T-helper 1 cell treated with Interleukin-12 subunit alpha and Interleukin-12 subunit beta and Interleukin-4 antibody, amounts not matched to agents 30 ng/mL and 1 ng/mL, for 36 hours (primary cell): ENCODE measurements around the gene CAP2. TPM values are rescaled to one million over a fixed set of nuclear protein-coding genes. Genes with fewer than 3 reads are reported as not detected.
"Not testable (repeated sequence)": the region's sequence is repeated elsewhere in the genome, so short reads cannot be mapped to it uniquely, and the experiment has no call there.

Experiments used
- intact Hi-C: fragments of 100-400 bp; cut with micrococcal nuclease; formaldehyde crosslinking; loops from one replicate; pipeline ENCODE4 v1.15.1; 2024
- total RNA-seq: library from RNA; stranded (reverse); gene quantifications from 2 replicates; pipeline ENCODE4 v1.2.3, GENCODE V29; 2022

CAP2 gene
- total RNA-seq, 1 donor from 2014 or later: not detected

DNA sequence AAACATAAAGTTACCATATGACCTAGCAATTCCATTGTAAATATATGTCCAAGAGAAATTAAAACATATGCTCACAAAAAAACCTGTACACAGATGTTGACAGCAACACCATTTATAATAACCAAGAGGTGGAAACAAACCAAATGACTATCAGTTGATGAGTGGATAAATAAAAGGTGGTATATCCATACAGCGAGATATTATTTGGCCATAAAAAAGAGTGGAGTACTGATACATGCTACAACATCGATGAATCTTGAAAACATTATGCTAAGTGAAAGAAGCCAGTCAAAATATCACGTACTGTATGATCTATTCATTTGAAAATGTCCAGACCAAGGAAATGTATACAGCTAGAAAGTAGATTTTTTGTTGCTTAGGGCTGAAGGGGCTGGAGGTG is 2.9 kb downstream of the CAP2 start:
- intact Hi-C loops: no loop called here

DNA sequence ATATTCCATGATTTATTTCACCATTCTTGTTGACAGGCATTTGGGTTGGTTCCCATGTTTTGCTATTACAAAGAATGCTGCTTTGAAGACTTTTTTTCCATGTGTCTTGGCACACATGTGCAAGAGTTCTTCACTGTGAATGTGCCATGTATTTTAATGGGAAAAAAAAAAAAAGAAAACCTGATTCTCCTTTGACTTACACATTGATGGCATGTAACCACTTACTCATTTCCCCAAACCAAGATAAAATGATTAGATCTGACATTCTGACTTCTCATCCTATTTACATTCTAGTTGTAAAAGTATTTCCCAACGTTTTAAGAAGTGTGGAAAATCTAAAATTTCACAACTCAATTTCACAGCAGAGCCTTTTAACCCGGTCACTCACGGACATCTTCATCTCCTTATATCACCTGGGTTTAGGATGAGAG is 4.4 kb downstream of the CAP2 start:
- intact Hi-C loops: no loop called here

DNA sequence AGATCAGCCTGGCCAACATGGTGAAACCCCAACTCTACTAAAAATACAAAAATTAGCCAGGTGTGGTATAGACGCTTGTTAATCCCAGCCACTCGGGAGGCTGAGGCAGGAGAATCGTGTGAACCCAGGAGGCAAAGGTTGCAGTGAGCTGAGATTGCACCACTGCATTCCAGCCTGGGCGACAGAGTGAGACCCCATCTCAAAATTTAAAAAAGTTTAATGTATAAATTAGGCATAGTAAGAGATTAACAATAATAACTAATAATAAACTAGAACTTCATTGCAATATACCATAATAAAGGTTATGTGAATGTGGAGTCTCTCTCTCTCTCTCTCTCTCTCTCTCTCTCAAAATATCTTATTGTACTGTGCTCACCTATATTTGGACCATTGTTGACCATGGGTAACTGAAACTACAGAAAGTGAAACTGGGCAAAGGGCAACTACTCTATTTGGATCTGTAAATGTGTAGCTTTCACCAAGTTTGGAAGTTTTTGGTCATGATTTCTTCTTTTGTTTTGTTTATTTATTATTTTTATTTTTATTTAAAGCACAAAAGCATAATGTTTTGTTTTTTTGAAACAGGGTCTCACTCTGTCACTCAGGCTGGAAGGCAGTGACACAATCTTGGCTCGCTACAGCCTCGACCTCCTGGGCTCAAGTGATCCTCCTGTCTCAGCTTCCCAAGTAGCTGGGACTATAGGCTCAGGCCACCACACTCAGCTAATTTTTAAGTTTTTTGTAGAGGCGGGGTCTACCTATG is 12.0 kb downstream of the CAP2 start:
- intact Hi-C loops: not testable (repeated sequence)

DNA sequence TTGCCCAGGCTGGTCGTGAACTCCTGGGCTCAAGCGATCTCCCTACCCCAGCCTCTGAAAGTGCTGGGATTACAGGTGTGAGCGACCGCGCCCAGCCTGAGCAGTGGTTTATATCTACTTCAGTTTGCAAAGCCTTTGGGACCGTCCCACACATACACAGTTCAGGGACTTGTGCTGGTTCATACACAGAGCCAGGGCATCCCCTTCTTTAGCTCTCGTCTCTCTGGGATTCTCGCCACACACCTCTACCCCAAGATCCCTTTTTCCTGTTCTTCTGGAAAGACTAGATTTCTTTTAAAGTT is 12.5 kb downstream of the CAP2 start:
- intact Hi-C loops: no loop called here

DNA sequence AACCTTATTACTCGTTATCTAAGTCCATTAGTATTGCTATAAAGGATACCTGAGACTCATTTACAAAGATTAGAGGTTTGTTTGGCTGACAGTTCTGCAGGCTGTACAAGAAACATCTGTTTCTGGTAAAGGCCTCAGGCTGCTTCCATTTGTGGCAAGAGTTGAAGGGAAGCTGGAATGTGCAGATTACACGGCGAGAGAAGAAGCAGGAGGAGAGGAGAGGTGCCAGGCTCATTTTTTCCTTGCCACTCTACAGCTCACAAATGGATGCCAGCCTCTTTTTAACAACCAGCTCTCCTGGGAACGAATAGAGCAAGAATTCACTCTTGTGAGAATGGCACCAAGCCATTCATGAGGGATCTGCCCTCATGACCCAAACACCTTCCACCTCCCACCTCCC is 14.7 kb downstream of the CAP2 start:
- intact Hi-C loops: no loop called here

DNA sequence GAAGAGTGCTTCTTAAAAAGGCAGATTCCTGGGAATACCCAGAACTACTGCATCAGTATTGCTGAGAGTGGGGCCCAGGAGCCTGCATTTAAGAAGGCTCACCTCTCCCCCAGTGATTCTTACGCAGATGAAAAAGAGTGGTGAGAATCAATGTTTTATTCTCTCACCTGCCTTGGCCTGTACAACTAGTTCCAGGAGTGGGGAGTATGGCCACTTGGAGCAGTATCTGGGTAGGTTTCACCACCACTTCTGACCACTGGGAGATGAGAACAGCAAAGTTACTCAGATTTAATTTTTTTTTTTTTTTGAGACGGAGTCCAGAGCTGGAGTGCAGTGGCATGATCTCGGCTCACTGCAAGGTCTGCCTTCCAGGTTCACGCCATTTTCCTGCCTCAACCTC is 16.9 kb downstream of the CAP2 start:
- intact Hi-C loops: no loop called here

DNA sequence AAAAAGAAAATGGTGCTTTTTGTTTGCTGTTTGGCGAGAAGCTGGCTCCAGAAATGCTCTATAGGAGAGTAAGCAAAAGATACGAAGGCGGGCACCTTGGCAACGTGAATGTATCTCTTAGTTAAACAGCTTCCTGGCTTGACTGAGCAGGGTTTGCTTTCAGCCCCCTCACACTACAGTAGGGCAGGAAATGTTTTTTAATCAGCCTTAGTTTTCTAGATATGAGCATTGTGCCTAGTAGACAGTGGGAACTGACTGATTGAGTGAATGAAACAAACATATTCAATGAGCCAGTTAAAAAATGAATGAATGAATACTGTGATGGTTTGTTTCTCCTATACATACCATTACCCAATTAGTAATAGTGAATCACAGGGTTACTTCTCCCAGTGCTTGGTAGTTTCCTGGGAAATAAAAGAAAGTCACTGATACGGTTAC is 19.9 kb downstream of the CAP2 start:
- intact Hi-C loops: no loop called here

DNA sequence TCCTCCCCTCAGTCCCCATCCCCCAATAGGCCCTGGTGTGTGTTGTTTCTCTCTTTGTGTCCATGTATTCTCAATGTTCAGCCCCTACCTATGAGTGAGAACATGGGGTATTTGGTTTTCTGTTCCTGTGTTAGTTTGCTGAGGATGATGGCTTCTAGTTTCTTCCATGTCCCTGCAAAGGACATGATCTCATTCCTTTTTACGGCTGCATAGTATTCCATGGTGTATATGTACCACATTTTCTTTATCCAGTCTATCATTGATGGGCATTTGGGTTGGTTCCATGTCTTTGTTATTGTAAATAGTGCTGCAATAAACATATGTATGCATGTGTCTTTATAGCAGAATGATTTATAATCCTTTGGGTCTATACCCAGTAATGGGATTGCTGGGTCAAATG is 21.0 kb downstream of the CAP2 start:
- intact Hi-C loops: not testable (repeated sequence)

DNA sequence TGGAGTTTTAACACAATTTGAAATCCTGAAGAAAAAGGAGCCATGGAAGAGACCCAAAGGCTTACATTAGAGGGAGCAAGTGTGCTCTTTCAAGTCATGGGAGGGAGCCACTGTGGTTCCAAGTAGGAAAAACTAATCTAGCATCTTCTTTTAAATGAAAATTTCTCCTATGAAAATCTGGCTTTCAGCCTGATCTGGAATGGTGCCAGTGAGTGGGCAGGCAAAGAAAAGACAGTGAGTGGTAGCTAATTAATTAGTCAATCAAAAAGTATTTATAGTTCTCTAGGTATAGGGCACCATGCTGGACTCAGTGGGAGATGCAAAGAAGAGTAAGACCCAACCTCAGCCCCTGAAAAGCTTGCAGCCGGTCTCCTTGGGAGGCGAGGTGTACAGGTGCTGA is 21.9 kb downstream of the CAP2 start:
- intact Hi-C loops: no loop called here

DNA sequence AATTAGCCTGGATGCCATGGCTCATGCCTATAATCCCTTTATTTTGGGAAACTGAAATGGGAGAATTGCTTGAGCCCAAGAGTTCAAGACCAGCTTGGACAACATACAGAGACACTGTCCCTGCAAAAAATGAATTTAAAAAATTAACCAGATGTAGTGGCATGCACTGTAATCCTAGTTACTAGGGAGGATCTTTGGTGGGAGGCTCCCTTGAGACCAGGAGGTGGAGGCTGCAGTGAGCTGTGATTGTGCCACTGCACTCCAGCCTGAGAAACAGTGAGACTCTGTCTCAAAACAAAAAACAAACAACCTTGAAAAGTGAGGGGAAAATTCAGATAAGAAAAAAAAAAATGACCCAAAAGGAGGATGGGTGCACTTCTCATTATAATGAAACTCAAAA is 23.4 kb downstream of the CAP2 start:
- intact Hi-C loops: no loop called here

DNA sequence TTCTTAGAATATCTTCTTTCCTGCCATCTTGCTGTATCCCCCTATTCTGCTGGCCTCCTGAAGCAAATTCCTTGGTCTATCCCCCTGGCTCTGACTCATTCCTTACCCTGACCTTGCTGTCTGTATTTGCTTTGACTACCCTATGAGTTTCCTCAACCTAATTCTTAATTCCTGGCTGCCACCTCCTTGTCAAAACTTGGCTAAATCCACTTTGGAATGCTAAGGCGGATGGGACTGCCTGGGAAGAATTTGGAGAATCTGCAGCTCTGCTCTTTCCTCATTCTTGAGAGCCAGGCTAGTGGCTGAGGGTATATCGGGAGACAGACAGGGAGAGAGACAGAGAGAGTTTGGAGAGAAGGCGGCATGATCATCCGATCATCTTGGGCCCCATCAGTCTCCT is 24.4 kb downstream of the CAP2 start:
- intact Hi-C loops: no loop called here

DNA sequence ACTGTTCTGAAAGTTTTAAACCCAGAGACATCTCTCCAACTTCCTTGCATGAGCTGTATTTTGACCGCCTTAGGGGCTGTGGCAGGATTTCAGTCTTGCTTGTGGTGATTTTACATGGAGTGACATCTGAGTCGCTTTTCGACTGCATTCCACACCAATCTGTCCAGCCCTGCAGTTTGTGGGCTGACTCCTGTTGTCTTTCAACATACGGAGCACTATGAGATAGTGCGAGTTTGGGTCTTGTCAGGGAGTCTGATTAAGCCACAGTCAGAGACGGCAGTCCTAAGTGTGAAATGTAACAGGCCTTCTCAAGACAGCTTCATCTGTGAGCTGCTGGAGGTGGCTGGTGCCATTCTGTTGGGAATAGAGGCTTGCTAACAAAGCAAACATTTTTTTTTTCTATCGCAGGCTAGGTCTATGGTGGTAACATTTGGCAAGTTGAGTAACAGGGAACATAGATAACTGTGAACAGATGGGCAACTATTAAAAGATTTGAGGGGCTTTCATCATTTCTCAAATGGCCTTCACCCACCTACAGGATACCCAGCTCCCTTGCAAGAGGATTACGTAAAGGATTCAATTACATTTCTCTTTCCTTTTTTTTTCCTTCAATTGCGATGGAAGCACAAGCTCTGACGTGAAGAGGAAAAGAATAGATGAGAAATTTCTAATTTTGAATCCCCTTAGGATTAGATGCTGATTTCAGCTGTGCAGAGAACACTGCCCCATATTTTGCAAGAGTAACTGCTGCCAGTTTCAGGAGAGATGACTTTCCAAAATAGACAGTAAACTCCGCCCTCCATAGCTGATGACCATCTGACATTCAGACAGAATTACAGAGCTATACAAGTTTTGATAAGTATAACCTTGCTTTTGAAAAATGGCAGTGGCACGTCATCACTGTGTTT is 25.1 kb downstream of the CAP2 start:
- intact Hi-C loops: no loop called here

DNA sequence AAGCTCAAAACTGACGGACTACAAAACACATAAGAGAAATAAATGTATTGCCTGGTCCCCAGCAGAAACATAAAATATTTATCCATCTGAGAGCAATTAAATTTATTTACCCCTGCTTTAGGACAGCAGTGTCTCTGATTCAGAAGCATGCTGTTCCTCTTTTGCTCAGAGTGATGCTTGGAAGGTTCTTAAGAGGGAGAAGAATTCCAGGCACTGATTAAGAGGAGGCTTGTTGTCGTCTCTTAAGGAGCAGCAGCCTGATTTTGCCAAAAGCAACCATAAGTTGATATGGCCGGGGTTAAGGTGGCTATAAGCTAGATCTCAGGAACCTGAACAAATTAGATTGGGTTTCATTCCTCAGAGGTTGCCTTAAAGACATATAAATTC is 25.8 kb downstream of the CAP2 start:
- intact Hi-C loops: no loop called here

DNA sequence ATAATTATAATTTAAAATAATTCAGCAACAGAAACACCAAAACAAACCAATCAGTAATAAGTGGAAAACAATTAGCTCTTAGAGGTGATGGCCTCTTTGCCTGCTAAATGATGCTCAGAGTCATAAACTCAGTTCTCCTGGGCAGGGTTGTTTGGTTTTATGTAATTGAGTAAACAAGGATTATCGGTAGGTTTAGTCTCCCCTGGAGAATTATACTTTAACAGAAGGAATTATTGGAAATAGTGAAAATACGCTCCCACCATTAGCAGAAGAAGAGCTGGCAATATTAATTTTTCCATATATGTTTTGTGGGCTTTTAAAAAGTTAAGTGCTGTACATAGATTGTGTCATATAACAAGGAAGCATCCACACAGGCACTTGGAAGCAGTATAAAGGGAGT is 27.0 kb downstream of the CAP2 start:
- intact Hi-C loops: no loop called here

DNA sequence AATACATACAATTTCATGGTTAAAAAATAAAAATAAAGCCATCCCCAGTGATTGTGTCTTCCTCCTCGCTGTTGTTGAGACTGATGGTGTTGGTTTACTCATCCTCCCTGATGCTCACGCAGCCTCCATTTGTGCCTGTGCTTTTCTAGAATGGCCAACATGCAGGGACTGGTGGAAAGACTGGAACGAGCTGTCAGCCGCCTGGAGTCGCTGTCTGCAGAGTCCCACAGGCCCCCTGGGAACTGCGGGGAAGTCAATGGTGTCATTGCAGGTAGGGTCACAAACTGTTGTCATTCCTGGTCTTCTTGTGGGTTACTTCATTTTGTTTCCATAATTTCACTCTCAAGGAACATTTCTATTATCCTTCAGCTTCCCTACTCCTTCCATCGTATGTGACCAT is 28.0 kb downstream of the CAP2 start:
- intact Hi-C loops: no loop called here

DNA sequence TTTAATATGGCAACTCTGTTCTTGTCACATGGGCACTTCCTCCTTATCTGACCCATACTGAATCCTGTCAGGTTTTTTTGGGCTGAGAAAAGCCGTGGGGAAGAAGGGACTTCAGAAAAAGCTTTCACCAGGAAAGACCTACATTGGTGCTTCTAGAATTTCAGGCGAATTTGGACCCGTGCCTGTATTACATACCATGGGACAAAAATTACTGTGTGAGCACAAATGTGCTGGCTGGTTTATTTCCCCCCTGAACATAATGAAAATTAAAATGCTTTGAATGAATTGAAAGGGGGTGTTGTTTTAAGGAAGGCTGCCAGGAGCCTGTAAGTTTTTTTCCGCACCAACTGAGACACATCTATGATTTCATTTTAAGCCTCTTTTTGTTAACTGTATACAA is 29.6 kb downstream of the CAP2 start:
- intact Hi-C loops: no loop called here

DNA sequence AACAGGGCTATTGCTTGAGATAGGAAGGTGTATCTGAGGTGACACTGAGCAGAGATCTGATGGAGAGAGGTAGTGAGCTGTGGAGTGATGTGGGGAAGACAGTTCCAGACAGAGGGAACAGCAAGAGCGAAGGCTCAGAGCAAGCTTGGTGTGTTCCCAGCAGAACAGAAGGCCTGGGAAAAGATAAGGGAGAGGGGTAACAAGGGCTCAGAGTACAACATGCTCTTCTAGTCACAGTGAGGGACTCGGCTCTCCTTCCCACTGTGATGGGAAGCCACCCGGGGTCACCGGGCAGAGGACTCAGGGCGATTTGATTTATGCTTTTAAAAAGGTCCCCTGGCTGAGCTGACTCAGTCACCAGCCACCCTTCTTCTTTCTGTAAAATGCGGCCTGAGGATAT is 33.7 kb downstream of the CAP2 start:
- intact Hi-C loops: no loop called here

DNA sequence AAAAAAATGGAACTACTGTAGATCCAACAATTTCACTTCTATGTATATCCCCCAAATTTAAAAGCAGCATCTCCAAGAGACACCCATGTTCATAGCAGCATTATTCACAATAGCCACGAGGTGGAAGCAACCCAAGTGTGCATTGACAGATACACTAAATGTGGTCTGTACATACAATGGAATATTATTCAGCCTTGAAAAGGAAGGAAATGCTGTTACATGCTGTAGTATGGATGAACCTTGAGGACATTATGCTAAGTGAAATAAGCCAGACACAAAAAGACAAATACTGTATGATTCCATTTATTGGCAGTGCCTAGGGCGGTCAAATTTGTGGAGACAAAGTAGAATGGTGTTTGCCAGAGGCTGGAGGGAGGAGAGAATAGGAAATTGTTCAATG is 34.2 kb downstream of the CAP2 start:
- intact Hi-C loops: no loop called here

DNA sequence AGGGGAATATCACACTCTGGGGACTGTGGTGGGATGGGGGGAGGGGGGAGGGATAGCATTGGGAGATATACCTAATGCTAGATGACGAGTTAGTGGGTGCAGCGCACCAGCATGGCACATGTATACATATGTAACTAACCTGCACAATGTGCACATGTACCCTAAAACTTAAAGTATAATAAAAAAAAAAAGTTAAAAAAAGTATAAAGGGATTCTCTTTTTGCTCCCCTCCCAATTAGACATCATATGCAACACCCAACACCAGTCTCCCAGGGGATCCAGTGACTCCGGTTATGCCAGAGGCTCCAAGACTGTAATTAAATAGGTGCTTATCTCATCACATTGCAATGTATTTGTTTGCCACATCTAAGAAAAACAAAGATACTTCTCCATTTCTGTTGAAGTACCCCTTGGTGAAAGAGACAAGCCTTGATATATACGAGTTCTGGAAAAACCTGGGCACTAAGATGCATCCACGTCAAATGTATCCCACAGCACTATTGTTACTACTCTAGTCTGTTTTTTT is 35.3 kb downstream of the CAP2 start:
- intact Hi-C loops: not testable (repeated sequence)

DNA sequence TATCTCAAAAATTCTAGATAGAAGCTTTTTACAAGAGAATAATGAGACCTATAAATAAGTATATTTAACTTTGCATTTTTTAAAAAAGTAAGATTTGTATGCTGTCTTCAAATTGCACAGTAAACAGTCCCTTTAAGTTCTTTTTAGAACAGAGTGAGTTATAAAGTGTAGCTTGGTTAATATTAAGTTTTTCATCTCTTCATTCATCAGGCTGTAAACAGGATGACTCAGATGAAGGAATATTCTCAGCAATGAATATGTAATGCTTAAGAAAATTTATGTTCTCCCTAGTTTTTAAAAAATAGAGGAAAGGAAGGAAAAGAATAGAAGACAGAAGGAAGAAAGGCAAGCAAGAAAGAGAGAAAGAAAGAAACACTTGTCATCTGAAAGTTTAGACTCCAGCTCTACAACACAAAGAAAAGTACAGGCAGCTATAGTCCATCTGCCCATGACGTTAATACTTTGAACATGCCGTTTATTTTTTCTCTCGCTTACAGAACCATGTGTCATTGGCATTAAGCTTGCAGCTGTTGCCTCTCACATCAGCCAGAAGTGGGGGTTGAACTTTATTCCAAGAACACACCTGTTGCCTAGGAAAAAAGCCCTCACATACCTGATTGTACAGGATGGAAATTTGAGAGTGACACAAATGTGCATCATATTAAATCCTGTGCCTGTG is 36.1 kb downstream of the CAP2 start:
- intact Hi-C loops: no loop called here

DNA sequence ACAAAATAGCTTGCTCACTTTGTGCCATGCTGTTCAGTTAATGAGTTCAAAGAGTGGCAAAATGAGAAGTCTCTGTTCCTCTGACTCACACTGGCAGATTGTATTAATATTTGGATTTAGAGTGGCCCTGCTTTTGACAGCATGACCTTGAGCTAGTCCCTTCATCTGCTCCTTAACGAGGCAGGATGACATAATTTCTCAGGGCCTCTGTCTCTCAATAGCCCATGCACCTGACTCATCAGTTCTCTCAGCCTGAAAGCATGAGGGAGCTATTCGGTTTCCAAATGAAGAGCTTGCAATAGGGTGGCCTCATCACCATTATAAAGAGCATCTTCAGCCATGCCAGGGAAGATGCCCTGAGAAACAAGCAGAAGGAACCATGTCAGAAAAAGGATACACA is 38.2 kb downstream of the CAP2 start:
- intact Hi-C loops: no loop called here

DNA sequence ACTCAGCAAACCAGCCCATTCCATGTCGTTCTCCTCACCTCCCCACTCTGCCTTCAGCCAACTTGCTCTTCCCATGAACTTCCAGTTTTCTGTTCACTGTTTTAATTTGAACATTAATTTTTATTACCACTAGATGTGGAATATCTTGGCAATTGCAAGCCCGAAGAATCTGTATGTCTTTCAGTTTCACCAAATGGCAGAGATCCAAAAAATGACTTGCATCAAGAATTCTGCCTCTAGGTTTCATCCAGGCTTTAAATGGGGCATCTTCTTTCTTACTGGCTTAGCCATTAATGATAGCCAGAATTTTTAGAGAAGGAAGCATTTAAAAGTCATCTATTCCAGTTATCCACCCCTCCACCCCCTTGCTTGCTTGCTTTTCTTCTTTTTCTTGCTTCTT is 39.0 kb downstream of the CAP2 start:
- intact Hi-C loops: no loop called here
